22Rv1 (cell line): ENCODE measurements around the gene OR9K2.

Experiments
- H3K27ac ChIP-seq: fragments of 450-650 bp; 2 replicates; pipeline ENCODE4 v1.5.1; 2017
- ZFX ChIP-seq: fragments of 450-650 bp; IDR thresholded peaks from 2 replicates; pipeline ENCODE4 v1.6.1; 2017; ENCODE audit warnings: antibody characterized with exemption, borderline replicate concordance
- TF ChIP-seq, protein P1 (sequence below): fragments of 450-650 bp; IDR thresholded peaks from 2 replicates; pipeline ENCODE4 v1.5.1; 2017; ENCODE audit warnings: mild to moderate bottlenecking

Gene OR9K2, protein sequence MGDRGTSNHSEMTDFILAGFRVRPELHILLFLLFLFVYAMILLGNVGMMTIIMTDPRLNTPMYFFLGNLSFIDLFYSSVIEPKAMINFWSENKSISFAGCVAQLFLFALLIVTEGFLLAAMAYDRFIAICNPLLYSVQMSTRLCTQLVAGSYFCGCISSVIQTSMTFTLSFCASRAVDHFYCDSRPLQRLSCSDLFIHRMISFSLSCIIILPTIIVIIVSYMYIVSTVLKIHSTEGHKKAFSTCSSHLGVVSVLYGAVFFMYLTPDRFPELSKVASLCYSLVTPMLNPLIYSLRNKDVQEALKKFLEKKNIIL

DNA sequence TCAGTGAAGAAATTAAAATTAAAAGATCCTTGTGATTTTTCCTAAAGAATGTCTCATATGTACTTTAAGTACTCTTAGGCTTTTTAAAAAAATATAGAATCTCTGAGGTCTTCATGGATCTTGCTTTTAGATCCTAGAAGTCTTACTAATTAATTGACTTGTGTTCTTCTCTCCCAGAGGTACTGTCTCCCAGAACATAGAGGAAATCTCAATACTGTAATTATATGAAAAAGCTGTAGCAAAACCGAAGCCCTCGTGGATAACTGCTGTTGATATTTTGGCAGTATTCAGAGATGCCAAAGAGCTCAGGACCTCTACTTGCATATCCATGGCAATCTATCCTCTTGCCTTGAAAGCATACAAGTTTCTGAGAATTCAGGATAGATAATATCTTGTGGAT is at the start of gene OR9K2:
Gene OR9K2 (plus strand): TSS at position 301 of the 400 bp plus-strand sequence. CDS start 3,429 bp downstream, outside the sequence.
- H3K27ac ChIP-seq: no peak within 1 kb of the TSS
- TF ChIP-seq, protein P1, sequence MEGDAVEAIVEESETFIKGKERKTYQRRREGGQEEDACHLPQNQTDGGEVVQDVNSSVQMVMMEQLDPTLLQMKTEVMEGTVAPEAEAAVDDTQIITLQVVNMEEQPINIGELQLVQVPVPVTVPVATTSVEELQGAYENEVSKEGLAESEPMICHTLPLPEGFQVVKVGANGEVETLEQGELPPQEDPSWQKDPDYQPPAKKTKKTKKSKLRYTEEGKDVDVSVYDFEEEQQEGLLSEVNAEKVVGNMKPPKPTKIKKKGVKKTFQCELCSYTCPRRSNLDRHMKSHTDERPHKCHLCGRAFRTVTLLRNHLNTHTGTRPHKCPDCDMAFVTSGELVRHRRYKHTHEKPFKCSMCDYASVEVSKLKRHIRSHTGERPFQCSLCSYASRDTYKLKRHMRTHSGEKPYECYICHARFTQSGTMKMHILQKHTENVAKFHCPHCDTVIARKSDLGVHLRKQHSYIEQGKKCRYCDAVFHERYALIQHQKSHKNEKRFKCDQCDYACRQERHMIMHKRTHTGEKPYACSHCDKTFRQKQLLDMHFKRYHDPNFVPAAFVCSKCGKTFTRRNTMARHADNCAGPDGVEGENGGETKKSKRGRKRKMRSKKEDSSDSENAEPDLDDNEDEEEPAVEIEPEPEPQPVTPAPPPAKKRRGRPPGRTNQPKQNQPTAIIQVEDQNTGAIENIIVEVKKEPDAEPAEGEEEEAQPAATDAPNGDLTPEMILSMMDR: no peak
- no peak for TF ChIP-seq ZFX

DNA sequence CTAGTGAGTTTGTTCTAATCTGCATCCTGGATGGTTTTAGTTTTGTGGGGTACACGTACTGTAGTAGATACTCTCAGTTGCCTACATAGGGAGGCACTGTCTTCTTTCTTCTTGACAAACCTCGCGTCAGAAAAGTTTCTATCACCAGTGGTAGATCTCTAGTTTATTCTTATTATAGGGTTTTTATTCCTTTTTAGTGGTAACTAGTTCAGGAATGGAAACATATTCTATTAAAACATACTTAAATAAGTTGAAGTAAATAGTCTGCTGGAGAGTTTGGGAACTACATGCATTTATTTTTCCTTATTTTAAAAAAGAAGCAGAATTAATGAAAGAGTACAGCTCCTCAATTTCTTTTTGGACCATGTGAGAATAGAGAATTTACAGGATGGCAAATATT is 33.6 kb upstream of the OR9K2 start:
- TF ChIP-seq ZFX: no peak
- TF ChIP-seq, protein P1: 0 out of 2 replicates have a peak, but pooled peaks have one; percentile 10
- H3K27ac ChIP-seq: no peak overlapping the region

DNA sequence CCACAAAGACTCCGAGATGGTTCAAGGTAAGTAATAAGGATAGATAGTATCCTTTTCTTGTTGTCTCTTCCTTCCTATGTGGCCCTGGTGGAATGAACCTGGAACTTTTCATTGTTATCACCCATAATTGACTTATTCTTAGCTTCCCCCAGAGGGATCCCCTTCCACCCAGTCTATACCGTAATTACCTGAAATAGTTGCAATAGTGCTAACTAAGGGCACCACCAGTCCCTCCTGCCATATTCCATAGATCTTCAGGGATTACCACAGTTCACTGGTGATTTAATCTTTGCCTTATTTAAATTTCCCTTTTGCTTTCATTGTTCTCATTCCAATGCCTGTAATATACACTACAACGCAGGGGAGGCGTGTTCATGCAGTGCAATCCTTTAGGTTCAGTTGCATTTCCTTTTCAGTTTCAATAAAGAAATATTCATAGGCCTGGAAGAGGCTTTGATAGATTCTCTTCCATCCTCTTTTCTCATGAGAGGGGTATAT is 13.8 kb upstream of the OR9K2 start:
- no peak overlapping the region for H3K27ac ChIP-seq
- TF ChIP-seq, protein P1: no peak
- no peak for TF ChIP-seq ZFX

DNA sequence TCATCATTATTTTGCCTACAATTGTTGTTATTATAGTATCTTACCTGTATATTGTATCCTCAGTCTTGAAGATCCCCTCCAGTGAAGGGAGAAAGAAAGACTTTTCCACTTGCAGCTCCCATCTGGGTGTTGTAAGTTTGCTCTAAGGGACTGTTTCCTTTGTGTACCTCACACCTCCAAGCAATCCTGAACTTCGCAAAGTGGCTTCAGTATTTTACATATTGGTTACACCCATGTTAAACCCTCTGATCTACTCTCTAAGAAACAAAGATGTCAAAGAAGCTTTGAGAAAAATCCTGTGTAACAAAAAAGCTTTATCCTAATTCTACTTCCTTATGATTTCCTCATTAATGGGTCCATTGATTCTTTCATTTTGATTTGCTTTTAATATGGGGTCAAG is 10.1 kb upstream of the OR9K2 start:
- no peak overlapping the region for H3K27ac ChIP-seq
- TF ChIP-seq ZFX: no peak
- TF ChIP-seq, protein P1: no peak

DNA sequence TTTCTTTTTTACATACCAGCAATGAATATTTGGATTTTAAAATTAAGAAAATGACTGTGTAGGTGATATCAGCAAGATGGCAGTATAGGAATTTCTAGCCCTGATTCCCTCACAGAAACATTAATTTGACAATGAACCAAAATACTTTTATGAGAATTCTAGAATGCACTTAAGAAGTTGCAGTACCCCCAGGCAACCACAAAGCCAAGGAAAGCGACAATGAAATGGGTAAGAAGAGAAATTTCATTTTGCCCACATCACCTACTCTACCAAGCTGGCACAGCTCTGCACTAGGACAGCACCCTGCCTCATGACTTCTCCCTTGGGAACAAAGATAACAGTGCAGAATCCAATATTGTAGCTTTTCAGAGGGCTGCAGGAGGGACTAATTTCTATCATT is 6.6 kb downstream of the OR9K2 start:
- TF ChIP-seq, protein P1: peak; percentile 7; the same call in 1 of the 2 replicates
- TF ChIP-seq ZFX: no peak

DNA sequence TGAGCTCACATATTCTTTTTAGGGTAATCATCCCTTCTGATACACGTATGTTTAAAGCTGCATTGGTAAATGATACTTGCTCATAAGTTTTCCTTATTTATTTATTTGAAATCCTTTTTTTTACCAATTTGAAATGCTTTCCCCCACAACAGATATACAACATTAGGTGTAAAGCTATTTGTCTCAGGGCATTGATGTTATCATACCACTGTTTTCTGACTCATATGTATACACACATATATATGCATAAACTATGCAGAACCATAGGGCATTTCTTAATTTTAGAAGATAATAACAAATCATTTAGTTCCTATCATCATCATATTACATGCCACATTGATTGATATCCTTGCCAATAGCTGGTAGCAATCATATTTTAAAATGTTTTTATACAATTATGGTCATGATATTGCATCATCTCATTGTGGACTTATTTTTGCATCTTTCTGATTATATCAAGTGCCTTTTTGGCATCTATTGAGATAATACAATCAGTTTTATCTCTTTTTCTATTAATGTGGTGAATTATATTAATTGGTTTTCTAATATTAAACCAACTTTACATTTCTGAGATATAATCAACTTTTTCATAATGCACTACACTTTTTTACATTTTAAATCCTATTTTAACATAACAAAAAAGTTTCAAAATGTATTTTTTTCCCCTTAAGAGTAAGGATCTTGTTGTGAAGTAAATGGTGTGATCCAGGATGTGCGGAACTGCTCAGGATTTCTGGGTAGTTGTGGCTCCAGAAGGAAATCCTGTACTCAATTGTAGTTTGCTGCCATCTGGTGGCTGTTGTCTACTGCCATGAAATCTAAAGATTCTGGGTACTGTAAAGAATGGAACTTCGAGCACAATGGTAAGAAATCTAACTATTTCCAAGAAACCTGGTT is 16.7 kb downstream of the OR9K2 start:
- no peak overlapping the region for H3K27ac ChIP-seq
- no peak for TF ChIP-seq ZFX
- TF ChIP-seq, protein P1: peak; percentile 94

More for the DNA sequence above, 6.6 kb downstream of the OR9K2 start:
- H3K27ac ChIP-seq: no peak overlapping the region
